SHP77 (cell line): Measurements from ENCODE around the gene STXBP1.
A peak's percentile ranks its signal among the peaks of the same experiment; 100 is the strongest.

Experiments used
- DNase-seq, 2 experiments: peaks; one replicate each; lab custom pipeline; 2025; lab: John Stamatoyannopoulos, UW

STXBP1 gene

GRCh38 chr9:127654619-127655018 lies 42.5 kb downstream of the STXBP1 start:
- no peak for DNase-seq

- no peak for DNase-seq
These were observed 46.4 kb downstream of the STXBP1 start for GRCh38 chr9:127658428-127658827.

GRCh38 chr9:127660886-127661741 lies 49.0 kb downstream of the STXBP1 start:
- peak; percentile 71 to 80 for DNase-seq

GRCh38 chr9:127662617-127663016 lies 50.5 kb downstream of the STXBP1 start:
- DNase-seq, result no peak

- DNase-seq, result no peak
These were observed 52.2 kb downstream of the STXBP1 start for GRCh38 chr9:127664324-127664677.

GRCh38 chr9:127664678-127665507 lies 52.8 kb downstream of the STXBP1 start:
- no peak for DNase-seq

GRCh38 chr9:127667127-127667844 lies 55.2 kb downstream of the STXBP1 start:
- no peak for DNase-seq

GRCh38 chr9:127667906-127668305 lies 55.8 kb downstream of the STXBP1 start:
- DNase-seq, result no peak

GRCh38 chr9:127673234-127673633 lies 61.2 kb downstream of the STXBP1 start:
- no peak for DNase-seq

- no peak for DNase-seq
These were observed 64.6 kb downstream of the STXBP1 start for GRCh38 chr9:127676638-127677037.

GRCh38 chr9:127679506-127679905 lies 67.4 kb downstream of the STXBP1 start:
- no peak for DNase-seq

GRCh38 chr9:127680226-127680625 lies 68.1 kb downstream of the STXBP1 start:
- DNase-seq, result no peak

- DNase-seq, result no peak
These were observed 68.8 kb downstream of the STXBP1 start for GRCh38 chr9:127680846-127681245.

GRCh38 chr9:127682351-127683136 lies 70.5 kb downstream of the STXBP1 start:
- DNase-seq, result no peak

GRCh38 chr9:127683723-127684122 lies 71.6 kb downstream of the STXBP1 start:
- no peak for DNase-seq

GRCh38 chr9:127684576-127684975 lies 72.5 kb downstream of the STXBP1 start:
- no peak for DNase-seq

GRCh38 chr9:127686461-127687393 lies 74.7 kb downstream of the STXBP1 start:
- peak in 1 of 2 experiments; percentile 6 for DNase-seq

- no peak for DNase-seq
These were observed 77.4 kb downstream of the STXBP1 start for GRCh38 chr9:127689329-127690000.

GRCh38 chr9:127690735-127691134 lies 78.7 kb downstream of the STXBP1 start:
- no peak for DNase-seq

GRCh38 chr9:127692071-127692470 lies 80.0 kb downstream of the STXBP1 start:
- DNase-seq, result no peak
